Measurements from ENCODE around the gene RAB40B. TPM values are rescaled to one million over a fixed set of nuclear protein-coding genes. Genes with fewer than 3 reads are reported as not detected.

Gene RAB40B
- polyA plus RNA-seq, 2 of the 4 experiments (the other 2 are of a cell fraction): 5.6 to 9.4 TPM

DNA sequence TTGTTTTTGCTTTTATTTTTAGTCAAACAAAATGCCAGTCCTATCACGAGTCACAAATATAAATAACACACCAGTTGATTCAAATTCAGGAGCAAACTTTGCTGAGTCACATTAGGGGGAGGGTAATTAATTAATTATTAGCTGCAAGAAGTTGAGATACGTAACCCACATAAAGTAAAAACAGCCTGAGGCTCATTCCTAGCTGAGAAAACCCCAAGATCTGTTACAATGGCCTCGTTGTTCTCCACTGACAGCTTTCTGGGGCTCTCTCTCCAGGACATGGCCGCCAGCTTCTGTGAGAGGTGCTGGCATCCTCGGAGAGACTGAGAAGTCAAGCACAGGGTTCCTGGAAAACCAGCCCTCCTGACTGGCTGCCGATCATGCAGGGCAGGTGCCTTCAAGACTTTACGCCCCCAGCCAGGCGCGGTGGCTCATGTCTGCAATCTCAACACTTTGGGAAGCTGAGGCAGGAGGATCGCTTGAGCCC lies 11.1 kb downstream of the RAB40B start (continued):
- TF ChIP-seq NR3C1 (IDR thresholded peaks at IDR 0.05) (no peak), HEYL (CRISPR knock-in tag; IDR thresholded peaks at IDR 0.05) (peak; percentile 61; the same call in 1 of the 2 replicates), NFE2L2 (conservative IDR thresholded peaks at IDR 0.05; ENCODE audit: low read length) (peak; percentile 88), RNF2 (IDR thresholded peaks at IDR 0.05; ENCODE audit: borderline replicate concordance, low read depth) (no peak), ZC3H11A (IDR thresholded peaks at IDR 0.05) (0 out of 2 replicates have a peak, but pooled peaks have one; percentile 4), CBX2 (IDR thresholded peaks at IDR 0.05; ENCODE audit: borderline replicate concordance, low read depth) (no peak), BHLHE40 (IDR thresholded peaks at IDR 0.05; ENCODE audit: low read depth, low read length) (no peak), ESRRA (IDR thresholded peaks at IDR 0.05; ENCODE audit: borderline replicate concordance, low read length) (no peak)

DNA sequence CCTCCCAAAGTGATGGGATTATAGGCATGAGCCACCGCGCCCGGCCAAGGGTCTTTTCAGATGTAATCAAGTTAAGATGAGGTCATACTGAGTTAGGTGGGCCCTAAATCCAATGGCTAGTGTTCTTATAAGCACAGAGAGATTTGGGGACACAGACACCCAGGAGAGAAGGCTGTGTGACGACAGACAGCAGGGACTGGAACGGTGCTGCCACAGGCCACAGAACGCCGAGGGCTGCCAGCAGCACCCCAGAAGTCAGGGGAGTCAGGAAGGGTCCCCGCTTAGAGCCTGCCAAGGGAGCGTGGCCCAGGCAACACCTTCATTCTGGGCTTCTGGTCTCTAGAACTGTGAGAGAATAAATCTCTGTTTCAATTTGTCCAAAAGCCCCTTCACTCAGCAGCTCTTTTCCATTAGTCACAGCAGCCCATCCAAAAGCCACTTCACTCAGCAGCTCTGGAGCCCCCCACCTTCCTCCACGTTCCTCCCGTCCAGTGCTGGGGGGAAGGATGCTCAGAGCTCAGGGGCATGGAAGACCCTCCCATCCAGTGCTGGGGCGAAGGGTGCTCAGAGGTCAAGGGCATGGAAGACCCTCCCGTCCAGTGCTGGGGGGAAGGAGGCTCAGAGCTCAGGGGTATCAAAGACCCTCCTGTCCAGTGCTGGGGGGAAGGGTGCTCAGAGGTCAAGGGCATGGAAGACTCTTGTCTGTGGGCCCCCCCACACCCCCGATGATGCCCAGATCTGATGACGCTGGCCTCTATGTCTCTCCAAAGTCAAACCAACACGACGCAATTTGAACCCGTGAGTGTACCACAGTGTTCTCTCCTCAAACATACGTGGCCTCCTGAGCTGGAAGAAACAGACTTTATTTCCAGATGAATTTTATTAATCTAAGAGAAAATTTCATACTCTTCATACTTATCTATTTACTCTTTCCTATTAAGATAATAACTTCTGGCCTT lies 11.9 kb downstream of the RAB40B start:
- CTCF ChIA-PET: interaction anchor here (1.1 to 7.7 kb wide), 5 partner anchors 9 to 132 kb away, joined by 3 to 62 read pairs (median 7); no protein-coding TSS in a partner anchor
- WGBS (ENCODE audit: missing lambda C conversion rate): 72% methylated on average over 17 of the region's 19 CpGs
- FAIRE-seq: no peak

DNA sequence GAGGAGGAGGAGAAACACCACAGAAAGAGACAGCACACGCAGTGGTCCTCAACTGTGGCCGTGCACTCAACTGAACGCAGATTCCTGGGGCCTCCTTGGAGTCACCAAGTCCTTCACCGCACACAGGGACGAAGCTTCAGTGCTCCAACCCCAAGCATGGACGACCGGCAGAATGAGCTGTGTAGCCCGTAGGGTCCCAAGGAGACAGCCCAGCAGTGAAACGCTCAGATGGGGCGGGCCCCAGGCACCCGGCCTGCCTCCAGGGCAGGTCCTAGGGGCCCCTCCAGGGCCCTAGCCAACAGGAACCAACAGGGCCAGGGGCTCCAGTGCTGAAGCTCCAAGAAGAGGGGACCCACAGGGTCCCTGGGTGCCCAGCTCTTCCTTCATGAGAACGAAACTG lies 13.2 kb downstream of the RAB40B start:
- DNase-seq (ENCODE audit: low read depth in 1 of 2, low spot score in 1 of 2) (no peak), ATAC-seq (no peak), FAIRE-seq (no peak)
- no peak for TF ChIP-seq JUN (IDR thresholded peaks at IDR 0.05)
- no peak for TF ChIP-seq CBX2 (IDR thresholded peaks at IDR 0.05; ENCODE audit: borderline replicate concordance, low read depth)
- TF ChIP-seq, protein P1, sequence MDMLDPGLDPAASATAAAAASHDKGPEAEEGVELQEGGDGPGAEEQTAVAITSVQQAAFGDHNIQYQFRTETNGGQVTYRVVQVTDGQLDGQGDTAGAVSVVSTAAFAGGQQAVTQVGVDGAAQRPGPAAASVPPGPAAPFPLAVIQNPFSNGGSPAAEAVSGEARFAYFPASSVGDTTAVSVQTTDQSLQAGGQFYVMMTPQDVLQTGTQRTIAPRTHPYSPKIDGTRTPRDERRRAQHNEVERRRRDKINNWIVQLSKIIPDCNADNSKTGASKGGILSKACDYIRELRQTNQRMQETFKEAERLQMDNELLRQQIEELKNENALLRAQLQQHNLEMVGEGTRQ (IDR thresholded peaks at IDR 0.05): no peak
- no peak for TF ChIP-seq TP53 (CRISPR knock-in tag; IDR thresholded peaks at IDR 0.05)
- TF ChIP-seq KDM1A (IDR thresholded peaks at IDR 0.05; ENCODE audit: low read depth): no peak
- no peak for TF ChIP-seq ZFP36 (IDR thresholded peaks at IDR 0.05; ENCODE audit: borderline replicate concordance, partially characterized antibody)
- TF ChIP-seq HOXB13 (CRISPR knock-in tag; IDR thresholded peaks at IDR 0.05; ENCODE audit: low read depth): no peak
- TF ChIP-seq RFX5 (IDR thresholded peaks at IDR 0.05): no peak
- TF ChIP-seq ZNF302 (CRISPR knock-in tag; IDR thresholded peaks at IDR 0.05): no peak
- no peak for TF ChIP-seq PHF8 (IDR thresholded peaks at IDR 0.05; ENCODE audit: borderline replicate concordance, low read depth)
- TF ChIP-seq SREBF2 (IDR thresholded peaks at IDR 0.05): no peak
- no peak for TF ChIP-seq HOXA7 (CRISPR knock-in tag; IDR thresholded peaks at IDR 0.05)
- TF ChIP-seq CHD2 (IDR thresholded peaks at IDR 0.05; ENCODE audit: low read length, partially characterized antibody): no peak
- Histone ChIP-seq H3K9me3 (peaks cover 19% of the 10 kb centered on the region), H3K4me1 (peaks cover 41% of the 10 kb centered on the region), H3K27ac (peak overlapping the region; percentile 60 to 77), H3K4me2 (no peak overlapping the region), H3K4me3 (no peak overlapping the region)
- POLR2A ChIA-PET: no interaction called here
- CTCF ChIA-PET: interaction anchor here (0.9 to 7.7 kb wide), 5 partner anchors 8 to 190 kb away, joined by 3 to 62 read pairs (median 3); partner anchors contain the start of gene FN3K
- 94% methylated on average over 12 of the region's 12 CpGs for whole genome bisulfite sequencing (ENCODE audit: missing lambda C conversion rate)

More for the DNA sequence above, 11.9 kb downstream of the RAB40B start:
- POLR2A ChIA-PET: interaction anchor here (1.1 kb wide), 1 partner anchor 18 kb away, joined by 3 read pairs; no protein-coding TSS in a partner anchor
- peak overlapping the region; percentile 85 for H3K4me2 ChIP-seq
- peaks cover 11% of the 10 kb centered on the region for H3K9me3 ChIP-seq
- no peak for DNase-seq (ENCODE audit: low read depth in 1 of 2, low spot score in 1 of 2)
- ATAC-seq: peak in 1 of 2 experiments; percentile 22; a peak in 1 of 6 replicates
- H3K4me3 ChIP-seq: 0 out of 3 replicates have a peak overlapping the region, but pooled peaks have one; percentile 2
- H3K27ac ChIP-seq: peak overlapping the region; percentile 87 to 89
- TF ChIP-seq ZNF302 (CRISPR knock-in tag; IDR thresholded peaks at IDR 0.05): no peak
- 0 out of 2 replicates have a peak, but pooled peaks have one; percentile 46 for TF ChIP-seq ESRRA (IDR thresholded peaks at IDR 0.05; ENCODE audit: borderline replicate concordance, low read length)
- TF ChIP-seq FOXS1 (CRISPR knock-in tag; IDR thresholded peaks at IDR 0.05): no peak
- no peak for TF ChIP-seq HOXB13 (CRISPR knock-in tag; IDR thresholded peaks at IDR 0.05; ENCODE audit: low read depth)
- TF ChIP-seq MAFK (IDR thresholded peaks at IDR 0.05; ENCODE audit: partially characterized antibody): no peak
- TF ChIP-seq FOSB (CRISPR knock-in tag; IDR thresholded peaks at IDR 0.05): no peak
- TF ChIP-seq, protein P2, sequence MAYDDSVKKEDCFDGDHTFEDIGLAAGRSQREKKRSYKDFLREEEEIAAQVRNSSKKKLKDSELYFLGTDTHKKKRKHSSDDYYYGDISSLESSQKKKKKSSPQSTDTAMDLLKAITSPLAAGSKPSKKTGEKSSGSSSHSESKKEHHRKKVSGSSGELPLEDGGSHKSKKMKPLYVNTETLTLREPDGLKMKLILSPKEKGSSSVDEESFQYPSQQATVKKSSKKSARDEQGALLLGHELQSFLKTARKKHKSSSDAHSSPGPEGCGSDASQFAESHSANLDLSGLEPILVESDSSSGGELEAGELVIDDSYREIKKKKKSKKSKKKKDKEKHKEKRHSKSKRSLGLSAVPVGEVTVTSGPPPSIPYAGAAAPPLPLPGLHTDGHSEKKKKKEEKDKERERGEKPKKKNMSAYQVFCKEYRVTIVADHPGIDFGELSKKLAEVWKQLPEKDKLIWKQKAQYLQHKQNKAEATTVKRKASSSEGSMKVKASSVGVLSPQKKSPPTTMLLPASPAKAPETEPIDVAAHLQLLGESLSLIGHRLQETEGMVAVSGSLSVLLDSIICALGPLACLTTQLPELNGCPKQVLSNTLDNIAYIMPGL (CRISPR knock-in tag; IDR thresholded peaks at IDR 0.05; ENCODE audit: borderline replicate concordance): no peak
- peaks cover 41% of the 10 kb centered on the region for H3K4me1 ChIP-seq
